K562 treated with DMSO at 1 percent for 4 hours (cell line): ENCODE measurements around the gene CLCN1. TPM values are rescaled to one million over a fixed set of nuclear protein-coding genes. Genes with fewer than 3 reads are reported as not detected.

Experiments
- total RNA-seq: library from RNA; unstranded; fragments of 300-600 nt; gene quantifications from 2 replicates; pipeline ENCODE4 v1.2.3, GENCODE V29; 2022; ENCODE audit not compliant: insufficient read depth

Gene CLCN1
- total RNA-seq = 0.37 TPM in 1 of 2 replicates, not detected in the other

GRCh38 chr7:143315776-143316175 lies at the start of gene CLCN1:
Gene CLCN1 (plus strand): TSS chr7:143316111. CDS start chr7:143316213, 102 bp downstream.

DNA sequence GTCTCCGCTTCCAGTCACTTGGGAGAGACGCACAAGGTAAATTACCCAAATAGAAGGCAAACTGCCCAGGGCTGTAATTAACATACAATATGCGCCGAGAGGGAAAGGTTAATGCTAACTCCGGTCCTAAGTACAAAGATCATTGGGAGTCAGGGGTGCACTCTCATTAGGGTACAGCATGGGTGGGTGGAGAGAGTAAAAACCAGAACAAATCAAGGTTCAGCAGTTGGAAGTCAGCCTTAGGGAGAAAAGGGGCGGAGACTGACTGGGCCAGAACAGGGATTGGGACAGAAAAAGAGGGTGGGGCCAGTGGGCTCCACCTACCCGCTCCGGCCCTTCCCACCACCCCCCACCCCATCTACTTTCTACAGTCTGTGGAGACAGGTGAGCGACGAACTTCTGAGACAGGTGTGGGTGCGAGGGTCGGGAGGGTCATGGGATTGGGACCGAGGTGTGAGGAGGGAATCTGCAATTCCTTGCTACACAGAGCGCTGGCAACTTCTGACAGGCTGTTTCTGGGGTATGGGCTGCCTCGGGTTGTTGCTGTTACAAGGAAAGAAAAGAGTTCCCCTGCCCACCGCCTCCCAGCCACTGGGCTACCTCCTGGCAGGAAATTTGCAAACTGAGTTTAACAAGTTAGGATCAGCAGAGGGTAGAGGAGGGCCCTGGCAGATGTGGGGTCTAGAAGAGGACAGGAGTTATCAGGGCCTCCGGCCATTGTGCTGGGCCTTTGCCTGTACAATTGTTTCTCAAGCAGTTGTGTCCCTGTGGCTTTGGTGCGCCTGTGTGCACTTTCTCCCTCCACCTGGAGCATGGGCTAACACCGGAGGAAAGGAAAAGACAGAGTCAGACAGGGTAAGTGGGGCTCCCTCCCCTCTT lies 31.1 kb upstream of the CLCN1 start, which contains the start of gene TMEM139:
Gene TMEM139, plus strand, starts transcription at position 368 of the 879 bp plus-strand sequence. CDS start 1,000 bp downstream, outside the sequence.

DNA sequence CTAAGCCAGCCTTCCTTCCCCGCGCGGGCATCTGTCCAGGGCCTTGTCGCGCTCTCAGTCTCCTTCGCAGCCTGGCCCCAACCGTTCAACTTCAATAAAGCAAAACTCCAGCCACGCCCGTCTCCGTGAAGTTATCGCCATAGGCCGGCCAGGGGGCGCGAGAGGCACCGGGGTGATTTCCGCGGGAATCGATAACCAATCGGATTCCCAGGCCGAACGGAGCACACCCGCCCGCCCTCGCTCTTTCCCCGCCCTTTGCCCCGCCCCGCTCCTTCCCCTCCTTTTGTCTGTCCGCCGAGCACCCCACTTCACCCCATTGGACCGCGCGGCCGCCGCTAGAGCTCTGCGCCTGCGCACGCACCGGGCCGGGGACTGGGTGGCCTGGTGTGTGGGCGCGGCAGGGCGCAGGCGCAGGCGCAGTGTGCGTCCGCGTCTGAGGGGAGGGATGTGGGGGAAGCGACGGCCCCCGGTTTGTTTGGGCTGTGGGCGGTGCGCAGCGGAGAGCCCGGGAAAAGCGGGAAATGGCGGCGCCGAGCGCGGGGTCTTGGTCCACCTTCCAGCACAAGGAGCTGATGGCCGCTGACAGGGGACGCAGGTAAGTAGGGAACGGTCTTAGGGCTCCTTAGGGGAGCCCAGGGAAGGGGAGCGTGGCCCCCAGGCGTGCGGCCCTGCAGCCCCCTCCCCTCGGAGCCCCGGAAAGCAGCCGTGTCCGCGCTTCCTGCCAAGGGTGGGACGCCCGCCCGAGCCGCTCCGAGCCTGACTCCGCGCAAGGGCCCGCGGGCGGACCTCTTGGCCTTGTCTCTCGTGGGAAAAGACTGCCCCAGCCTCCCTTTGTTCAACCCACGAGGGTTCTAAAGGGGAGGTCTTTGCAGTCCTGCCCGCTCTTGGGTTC lies 27.7 kb upstream of the CLCN1 start, which contains the start of gene CASP2:
Gene CASP2, plus strand, starts transcription at position 417 of the 892 bp plus-strand sequence. Its CDS starts 105 bp downstream, at position 522.

DNA sequence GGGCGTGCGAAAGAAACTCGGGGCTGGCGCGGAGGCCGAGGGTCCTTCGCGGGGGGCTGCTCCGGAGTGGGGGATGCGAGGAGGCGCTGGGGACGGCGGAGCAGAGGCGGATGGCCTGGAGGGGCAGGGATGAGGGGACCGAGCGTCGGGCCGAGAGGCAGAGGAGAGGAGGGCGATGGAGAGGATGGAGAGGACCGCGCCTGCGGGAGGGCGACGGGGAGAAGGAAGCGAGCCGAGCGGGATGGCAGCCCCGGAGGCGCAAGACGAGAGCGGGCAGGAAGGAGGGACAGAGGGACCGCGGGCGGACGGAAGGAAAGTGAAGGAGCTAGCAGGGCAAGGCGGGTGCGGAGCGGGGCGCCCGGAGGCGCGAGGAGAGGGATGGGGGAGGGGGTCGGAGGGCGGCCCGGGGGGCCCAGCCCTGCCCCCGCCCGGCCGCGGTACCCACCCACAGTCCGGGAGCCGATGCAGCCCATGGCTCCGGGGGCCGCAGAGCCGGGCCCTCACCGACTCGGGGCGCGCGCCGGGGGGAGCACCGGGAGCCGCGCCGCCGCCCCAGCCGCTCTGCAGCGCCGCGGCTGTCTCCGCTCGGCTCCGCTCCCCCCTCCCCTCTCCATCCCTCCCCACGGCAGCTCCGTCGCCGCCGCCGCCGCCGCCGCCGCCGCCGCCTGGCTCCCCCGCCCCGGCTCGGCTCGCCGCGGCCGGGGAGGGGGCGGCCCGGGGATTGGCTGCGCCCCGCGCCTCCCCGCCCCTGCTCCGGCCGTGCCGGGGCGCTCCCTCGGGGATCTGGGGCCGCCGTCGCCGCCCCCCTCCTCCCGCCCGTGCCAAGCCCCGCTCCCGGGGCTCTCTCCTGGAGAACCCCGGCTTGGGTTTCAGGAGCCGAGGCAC lies 46.5 kb downstream of the CLCN1 start, which contains the start of gene FAM131B:
Gene FAM131B, minus strand, starts transcription at position 583 of the 885 bp plus-strand sequence. Its CDS starts 110 bp downstream, at position 473.

GRCh38 chr7:143380646-143381426 lies 64.9 kb downstream of the CLCN1 start, which contains the start of gene ZYX:
Gene ZYX (plus strand): TSS chr7:143381345. CDS start chr7:143381572, 227 bp downstream.

Other genes with a start within 250 kb of the CLCN1 start
- gene PIP, start 184.0 kb upstream of the CLCN1 start, total RNA-seq = not detected in 2 replicates
- not detected in 2 replicates for gene TAS2R39, start 132.7 kb upstream of the CLCN1 start, total RNA-seq
- gene TAS2R40, start 94.1 kb upstream of the CLCN1 start, total RNA-seq = not detected in 2 replicates
- 165 and 185 TPM in 2 replicates for gene GSTK1, start 52.7 kb upstream of the CLCN1 start, total RNA-seq
- gene TMEM139, start 31.2 kb upstream of the CLCN1 start, total RNA-seq = not detected in 2 replicates
- gene CASP2, start 27.8 kb upstream of the CLCN1 start, total RNA-seq = 18.3 and 27.4 TPM in 2 replicates
- not detected in 2 replicates for gene FAM131B, start 46.6 kb downstream of the CLCN1 start, total RNA-seq
- gene ZYX, start 65.2 kb downstream of the CLCN1 start, total RNA-seq = 103 and 111 TPM in 2 replicates
- gene EPHA1, start 92.7 kb downstream of the CLCN1 start, total RNA-seq = not detected in 2 replicates
- not detected in 2 replicates for gene TAS2R60, start 127.3 kb downstream of the CLCN1 start, total RNA-seq
- gene TAS2R41, start 161.8 kb downstream of the CLCN1 start, total RNA-seq = not detected in 2 replicates